ENCODE measurements around the gene POLR2A.

Gene POLR2A

GRCh38 chr17:7484067-7484918, at the start of gene POLR2A:
TSS of gene POLR2A (plus strand) at chr17:7484366.
- TF ChIP-seq CTCF (conservative IDR thresholded peaks at IDR 0.05) = no peak
- H3K27ac ChIP-seq = peak within 1 kb of the TSS; percentile 95

GRCh38 chr17:7435676-7436555, 48.2 kb upstream of the POLR2A start:
- no peak; the same call in 1 of the 2 replicates for TF ChIP-seq CTCF (conservative IDR thresholded peaks at IDR 0.05)
- peak overlapping the region; percentile 67 for H3K27ac ChIP-seq

GRCh38 chr17:7436556-7437368, 47.4 kb upstream of the POLR2A start:
- TF ChIP-seq CTCF (conservative IDR thresholded peaks at IDR 0.05) = peak; percentile 87
- H3K27ac ChIP-seq = peak overlapping the region; percentile 67

- H3K27ac ChIP-seq = peak overlapping the region; percentile 67
- peak; percentile 37; the same call in 1 of the 2 replicates for TF ChIP-seq CTCF (conservative IDR thresholded peaks at IDR 0.05)
Measured at GRCh38 chr17:7437369-7437863, 46.8 kb upstream of the POLR2A start.

- no peak overlapping the region for H3K27ac ChIP-seq
- no peak for TF ChIP-seq CTCF (conservative IDR thresholded peaks at IDR 0.05)
Measured at GRCh38 chr17:7437950-7438614, 46.1 kb upstream of the POLR2A start.

GRCh38 chr17:7438656-7439460, 45.3 kb upstream of the POLR2A start:
- H3K27ac ChIP-seq = no peak overlapping the region
- TF ChIP-seq CTCF (conservative IDR thresholded peaks at IDR 0.05) = no peak
